Upper lobe of left lung (tissue), 6 donors: ENCODE measurements around the gene CDC26. TPM values are rescaled to one million over a fixed set of nuclear protein-coding genes. Genes with fewer than 3 reads are reported as not detected.

Source experiments
- ATAC-seq, 2 donors: fragments of 200-7000 bp; cut with Tn5 transposase; one replicate each; pipeline ENCODE4 v1.9.1; 2022; ENCODE audit warnings: mild to moderate bottlenecking in 2 of 2, moderate library complexity in 2 of 2; ENCODE audit not compliant: low FRiP score in 2 of 2
- DNase-seq, 2 donors: peaks; one replicate each; pipeline ENCODE4 v3.0.0-alpha.2; 2019 to 2020
- H3K27ac ChIP-seq, 4 donors: fragments of 200-600 bp; sonication (generic); one replicate each; pipeline ENCODE4 v1.5.1; 2016 to 2019
- H3K27me3 ChIP-seq, 4 donors: fragments of 200-600 bp; sonication (generic); one replicate each; pipeline ENCODE4 v1.5.1; 2017 to 2019
- H3K36me3 ChIP-seq, 4 donors: fragments of 200-600 bp; sonication (generic); one replicate each; pipeline ENCODE4 v1.5.1; 2016 to 2019
- H3K4me1 ChIP-seq, 4 donors: fragments of 200-600 bp; sonication (generic); one replicate each; pipeline ENCODE4 v1.5.1; 2018 to 2019
- H3K4me3 ChIP-seq, 4 donors: fragments of 200-600 bp; sonication (generic); one replicate each; pipeline ENCODE4 v1.5.1; 2017 to 2019; ENCODE audit warnings: mild to moderate bottlenecking in 2 of 4, moderate library complexity in 1 of 4
- H3K9me3 ChIP-seq, 4 donors: fragments of 200-600 bp; sonication (generic); one replicate each; pipeline ENCODE4 v1.5.1; 2018 to 2019
- EP300 ChIP-seq, 4 donors: sonication (generic); formaldehyde crosslinking; IDR thresholded peaks; one replicate each; pipeline ENCODE4 v1.5.1; 2017; ENCODE audit warnings: antibody characterized with exemption in 4 of 4, control low read depth in 2 of 4
- POLR2A ChIP-seq, 4 donors: fragments of 450-650 bp; IDR thresholded peaks; one replicate each; pipeline ENCODE4 v1.5.1; 2016 to 2017; ENCODE audit warnings: antibody characterized with exemption in 4 of 4, mild to moderate bottlenecking in 2 of 4
- POLR2AphosphoS5 ChIP-seq, 2 donors: sonication (generic); formaldehyde crosslinking; IDR thresholded peaks; one replicate each; pipeline ENCODE4 v1.5.1; 2017; ENCODE audit warnings: antibody characterized with exemption in 2 of 2
- whole genome bisulfite sequencing, 2 donors: methylation state at CpG; one replicate each; pipeline ENCODE4 v1.1.5; 2017 to 2018; 5-methylcytosine and 5-hydroxymethylcytosine counted together
- total RNA-seq, 6 donors: library from RNA; depleted of rRNA in 4 of 6; stranded (reverse); fragments of >200 nt in 4 of 6; gene quantifications; one replicate each; pipeline versions ENCODE4 v1.1.0 to v1.2.1, GENCODE V29; 2016 to 2021
- TF ChIP-seq, protein P1 (sequence below), 6 experiments: fragments of 450-650 bp in 4 of 6; fragments of 200-600 bp in 2 of 6; sonication (generic) in 2 of 6; IDR thresholded peaks; one replicate each; pipeline ENCODE4 v1.5.1; 2016 to 2019; ENCODE audit warnings: antibody characterized with exemption in 6 of 6
- donor health status: DM: no; HTN: no; CAD: no; lungs with moderate emphysema.
- donor health status: DM: no; HTN: yes; CAD: no; lungs with severe emphysema.

CDC26 gene
- total RNA-seq, 6 donors from 2014 or later = 17.7 to 41.9 (median 28.4) TPM

DNA sequence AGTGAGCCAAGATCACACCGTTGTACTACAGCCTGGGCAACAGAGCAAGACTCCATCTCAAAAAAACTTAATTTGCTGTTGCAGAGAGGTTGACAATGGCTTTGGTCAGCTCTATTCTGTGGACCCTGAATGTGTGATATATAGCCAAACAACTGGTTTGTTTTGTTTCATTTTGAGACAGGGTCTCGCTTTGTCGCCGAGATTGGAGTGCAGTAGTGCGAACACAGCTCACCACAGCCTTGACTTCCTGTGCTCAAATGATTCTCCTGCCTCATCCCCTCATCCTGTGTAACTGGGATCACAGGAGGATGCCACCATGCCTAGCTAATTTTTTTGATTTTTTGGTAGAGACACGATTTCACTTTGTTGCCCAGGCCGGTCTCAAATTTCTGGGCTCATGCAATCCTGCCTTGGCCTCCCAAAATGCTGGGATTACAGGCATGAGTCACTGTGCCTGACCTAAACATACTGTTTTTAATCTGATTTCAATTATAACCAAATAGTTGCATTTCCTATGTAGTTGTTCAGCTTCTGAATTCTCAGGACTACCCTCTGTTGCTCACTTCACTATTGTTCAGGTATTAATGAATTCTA is 18.0 kb upstream of the CDC26 start:
- H3K27ac ChIP-seq = no peak overlapping the region
- no peak for ATAC-seq
- H3K36me3 ChIP-seq = peaks cover 26 to 52% (median 45%) of the 10 kb centered on the region in 4 donors

DNA sequence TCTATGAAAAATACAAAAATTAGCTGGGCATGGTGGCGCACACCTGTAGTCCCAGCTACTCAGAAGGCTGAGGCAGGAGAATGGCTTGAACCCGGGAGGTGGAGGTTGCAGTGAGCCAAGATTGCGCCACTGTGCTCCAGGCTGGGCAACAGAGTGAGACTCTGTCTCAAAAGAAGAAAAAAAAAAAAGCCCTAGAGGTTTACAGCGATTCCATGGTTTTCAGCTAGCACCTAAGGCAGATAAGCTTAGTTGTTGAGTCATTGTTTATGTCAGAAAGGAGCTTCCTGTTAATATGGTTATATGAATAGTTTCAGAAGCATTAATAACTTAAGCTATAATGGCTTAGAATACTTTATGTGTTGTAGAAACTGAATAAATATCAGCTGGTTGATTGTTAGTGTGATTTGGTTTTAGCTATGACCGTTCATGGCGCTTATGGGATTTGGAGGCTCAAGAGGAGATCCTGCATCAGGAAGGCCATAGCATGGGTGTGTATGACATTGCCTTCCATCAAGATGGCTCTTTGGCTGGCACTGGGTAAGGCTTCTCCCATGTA is 14.8 kb upstream of the CDC26 start:
- WGBS, 2 donors = 92% methylated on average over 6 of the region's 6 CpGs

More for the DNA sequence above, 18.0 kb upstream of the CDC26 start:
- Histone ChIP-seq H3K4me1 (no peaks in the 10 kb centered on the region), H3K27me3 (no peaks in the 10 kb centered on the region), H3K4me3 (no peak overlapping the region), H3K9me3 (no peaks in the 10 kb centered on the region)
- WGBS, 2 donors = 79 to 88% methylated on average over 7 of the region's 7 CpGs
- no peak for DNase-seq
- TF ChIP-seq POLR2A (IDR thresholded peaks at IDR 0.05) (no peak), POLR2AphosphoS5 (IDR thresholded peaks at IDR 0.05) (no peak), EP300 (IDR thresholded peaks at IDR 0.05) (no peak)
- TF ChIP-seq, protein P1, sequence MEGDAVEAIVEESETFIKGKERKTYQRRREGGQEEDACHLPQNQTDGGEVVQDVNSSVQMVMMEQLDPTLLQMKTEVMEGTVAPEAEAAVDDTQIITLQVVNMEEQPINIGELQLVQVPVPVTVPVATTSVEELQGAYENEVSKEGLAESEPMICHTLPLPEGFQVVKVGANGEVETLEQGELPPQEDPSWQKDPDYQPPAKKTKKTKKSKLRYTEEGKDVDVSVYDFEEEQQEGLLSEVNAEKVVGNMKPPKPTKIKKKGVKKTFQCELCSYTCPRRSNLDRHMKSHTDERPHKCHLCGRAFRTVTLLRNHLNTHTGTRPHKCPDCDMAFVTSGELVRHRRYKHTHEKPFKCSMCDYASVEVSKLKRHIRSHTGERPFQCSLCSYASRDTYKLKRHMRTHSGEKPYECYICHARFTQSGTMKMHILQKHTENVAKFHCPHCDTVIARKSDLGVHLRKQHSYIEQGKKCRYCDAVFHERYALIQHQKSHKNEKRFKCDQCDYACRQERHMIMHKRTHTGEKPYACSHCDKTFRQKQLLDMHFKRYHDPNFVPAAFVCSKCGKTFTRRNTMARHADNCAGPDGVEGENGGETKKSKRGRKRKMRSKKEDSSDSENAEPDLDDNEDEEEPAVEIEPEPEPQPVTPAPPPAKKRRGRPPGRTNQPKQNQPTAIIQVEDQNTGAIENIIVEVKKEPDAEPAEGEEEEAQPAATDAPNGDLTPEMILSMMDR (IDR thresholded peaks at IDR 0.05) = no peak

DNA sequence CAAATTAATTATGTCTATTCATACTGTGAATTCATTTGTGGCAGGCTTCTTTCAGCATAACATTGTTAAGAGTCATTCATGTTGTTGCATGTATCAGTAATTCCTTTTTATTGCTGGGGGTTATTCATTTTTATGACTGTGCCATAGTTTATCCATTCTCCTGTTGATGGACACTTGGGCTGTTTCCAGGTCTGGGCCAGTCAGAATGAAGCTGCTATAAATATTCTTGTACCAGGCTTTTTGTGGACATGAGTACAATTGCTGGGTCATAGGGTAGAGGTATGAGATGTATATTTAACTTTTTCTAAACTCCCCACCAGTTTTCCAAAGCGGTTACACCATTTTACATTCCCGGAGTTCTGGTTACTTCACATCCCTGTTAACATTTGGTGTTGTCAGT is 13.7 kb upstream of the CDC26 start:
- TF ChIP-seq POLR2AphosphoS5 (IDR thresholded peaks at IDR 0.05) (no peak), POLR2A (IDR thresholded peaks at IDR 0.05) (no peak), EP300 (IDR thresholded peaks at IDR 0.05) (no peak)
- TF ChIP-seq, protein P1 (IDR thresholded peaks at IDR 0.05) = no peak
- Histone ChIP-seq H3K9me3 (no peaks in the 10 kb centered on the region), H3K4me3 (no peak overlapping the region), H3K36me3 (peaks cover 61 to 93% (median 79%) of the 10 kb centered on the region in 4 donors), H3K27me3 (no peaks in the 10 kb centered on the region), H3K4me1 (no peaks in the 10 kb centered on the region), H3K27ac (no peak overlapping the region)
- ATAC-seq (no peak), DNase-seq (no peak)
- 97 to 100% methylated on average over 2 of the region's 2 CpGs for WGBS, 2 donors

More for the DNA sequence above, 14.8 kb upstream of the CDC26 start:
- H3K4me3 ChIP-seq = no peak overlapping the region
- TF ChIP-seq POLR2A (IDR thresholded peaks at IDR 0.05) (no peak), POLR2AphosphoS5 (IDR thresholded peaks at IDR 0.05) (no peak), EP300 (IDR thresholded peaks at IDR 0.05) (no peak)
- TF ChIP-seq, protein P1 (IDR thresholded peaks at IDR 0.05) = no peak
- no peaks in the 10 kb centered on the region for H3K9me3 ChIP-seq
- ATAC-seq = no peak
- H3K27ac ChIP-seq = no peak overlapping the region
- peaks cover 51 to 82% (median 72%) of the 10 kb centered on the region in 4 donors for H3K36me3 ChIP-seq
- H3K27me3 ChIP-seq = no peaks in the 10 kb centered on the region
- H3K4me1 ChIP-seq = no peaks in the 10 kb centered on the region
- no peak for DNase-seq

DNA sequence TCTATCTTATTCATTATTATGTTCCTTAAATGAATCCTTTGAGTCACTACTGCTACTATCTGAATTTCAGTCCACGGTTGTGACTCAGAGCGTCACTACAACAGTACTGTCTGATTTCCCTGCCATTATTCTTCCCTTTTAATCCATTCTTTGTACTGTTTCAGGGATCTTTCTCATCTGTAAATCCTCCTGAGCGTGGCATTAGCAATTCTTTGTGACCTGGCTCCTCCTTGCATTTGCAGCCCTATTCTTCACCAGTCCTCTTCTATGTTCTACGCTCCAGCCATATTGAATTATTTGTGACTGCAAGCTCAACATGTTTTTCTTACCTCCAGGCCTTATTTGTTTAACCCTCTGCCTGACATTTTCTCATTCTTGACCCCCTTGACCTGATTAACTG is 6.0 kb upstream of the CDC26 start:
- ATAC-seq (no peak), DNase-seq (no peak)
- Histone ChIP-seq H3K27me3 (no peaks in the 10 kb centered on the region), H3K4me3 (no peak overlapping the region), H3K4me1 (peaks cover 9 to 19% (median 10%) of the 10 kb centered on the region in 4 donors), H3K36me3 (peaks cover 35 to 88% (median 64%) of the 10 kb centered on the region in 4 donors), H3K27ac (no peak overlapping the region), H3K9me3 (no peaks in the 10 kb centered on the region)
- TF ChIP-seq POLR2A (IDR thresholded peaks at IDR 0.05) (no peak), POLR2AphosphoS5 (IDR thresholded peaks at IDR 0.05) (no peak), EP300 (IDR thresholded peaks at IDR 0.05) (no peak)
- TF ChIP-seq, protein P1 (IDR thresholded peaks at IDR 0.05) = no peak
- 95 to 99% methylated on average over 4 of the region's 4 CpGs for WGBS, 2 donors
